ENCODE results near the gene RFPL2. TPM values are rescaled to one million over a fixed set of nuclear protein-coding genes. Genes with fewer than 3 reads are reported as not detected.
"Not testable (repeated sequence)": the region's sequence is repeated elsewhere in the genome, so short reads cannot be mapped to it uniquely, and the experiment has no call there.

Gene RFPL2
- total RNA-seq, 2 experiments from 2014 or later, result 0.16 to 0.41 TPM

- Mint-ChIP-seq H3K4me1 (peaks cover 48% of the 10 kb centered on the region), H3K27me3 (no peaks in the 10 kb centered on the region), H3K9me3 (ENCODE audit: low read depth) (peaks cover 9% of the 10 kb centered on the region), H3K4me3 (no peak overlapping the region), H3K27ac (peak overlapping the region; percentile 91), H3K36me3 (peaks cover 5% of the 10 kb centered on the region)
- ATAC-seq (peak; percentile 10), DNase-seq (no peak)
- CTCF ChIA-PET, result interaction anchor here (1.1 kb wide), 1 partner anchor 57 kb away, joined by 4 read pairs; no protein-coding TSS in a partner anchor
Measured at GRCh38 chr22:32144496-32145274, 60.2 kb downstream of the RFPL2 start.

DNA sequence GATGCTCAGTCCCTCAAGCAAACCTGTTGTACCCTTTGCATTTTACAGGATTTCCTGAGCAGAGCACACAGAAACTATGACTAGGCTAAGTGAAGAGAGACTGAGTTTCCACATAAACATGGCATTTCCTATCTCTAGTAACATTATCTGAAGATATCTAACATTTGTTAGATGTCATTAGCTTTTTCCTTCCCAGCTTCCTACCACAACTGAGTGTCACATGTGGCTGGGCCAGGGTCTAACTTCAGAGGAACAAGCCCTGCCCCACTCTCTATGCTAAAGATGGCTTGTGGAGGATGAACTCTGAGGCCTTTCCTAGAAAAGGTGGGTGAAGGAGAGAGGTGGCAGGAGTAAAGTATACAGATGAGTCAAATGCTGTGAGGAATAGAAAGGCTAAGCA lies 62.3 kb downstream of the RFPL2 start:
- H3K27ac Mint-ChIP-seq, result peak overlapping the region; percentile 91
- no peaks in the 10 kb centered on the region for H3K27me3 Mint-ChIP-seq
- H3K36me3 Mint-ChIP-seq, result peaks cover 2% of the 10 kb centered on the region
- CTCF ChIA-PET, result interaction anchor here (1.1 to 3.2 kb wide), 4 partner anchors 60 to 332 kb away, joined by 3 to 17 read pairs (median 5); partner anchors contain the start of gene FBXO7
- ATAC-seq, result peak; percentile 34
- peaks cover 5% of the 10 kb centered on the region for H3K9me3 Mint-ChIP-seq (ENCODE audit: low read depth)
- DNase-seq, result peak; percentile 62
- H3K4me1 Mint-ChIP-seq, result peaks cover 63% of the 10 kb centered on the region
- no peak overlapping the region for H3K4me3 Mint-ChIP-seq

DNA sequence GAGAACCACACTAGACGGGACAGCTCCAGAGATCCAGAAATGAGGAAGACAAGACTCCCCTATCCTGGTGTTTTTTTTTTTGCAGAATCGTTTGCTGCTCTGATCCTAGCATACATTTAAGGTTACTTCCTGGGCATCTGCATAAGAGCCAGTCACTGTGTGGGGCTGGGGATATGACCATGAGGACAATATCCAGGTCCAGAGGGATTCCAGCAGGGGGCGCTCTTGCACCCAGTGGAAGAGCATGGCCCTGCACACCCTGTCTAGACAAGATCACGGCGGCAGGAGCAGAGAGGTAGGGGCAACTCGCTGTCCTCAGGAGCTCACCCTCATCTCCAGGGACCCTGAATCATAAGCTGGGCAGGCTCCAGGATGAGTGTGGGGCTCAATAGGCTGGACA lies 64.2 kb downstream of the RFPL2 start:
- ATAC-seq, result peak; percentile 63
- H3K4me1 Mint-ChIP-seq, result peaks cover 73% of the 10 kb centered on the region
- H3K27ac Mint-ChIP-seq; H3K36me3 Mint-ChIP-seq; DNase-seq; H3K27me3 Mint-ChIP-seq; H3K4me3 Mint-ChIP-seq; H3K9me3 Mint-ChIP-seq (ENCODE audit: low read depth): not testable (repeated sequence)
- CTCF ChIA-PET, result interaction anchor here (1.1 to 2.2 kb wide), 2 partner anchors 60 to 61 kb away, joined by 3 to 7 read pairs; no protein-coding TSS in a partner anchor

Other genes with a start within 250 kb of the RFPL2 start
- gene SLC5A1, start 161.8 kb downstream of the RFPL2 start, total RNA-seq, result not detected
- gene C22orf42, start 45.8 kb downstream of the RFPL2 start, total RNA-seq, result not detected
- not detected for gene SLC5A4, start 50.3 kb upstream of the RFPL2 start, total RNA-seq
- not detected for gene RFPL3, start 152.8 kb upstream of the RFPL2 start, total RNA-seq
- gene RTCB, start 207.2 kb upstream of the RFPL2 start, total RNA-seq, result 10 to 100 TPM; 77.2 to 85.5 TPM